ENCODE data around the gene GLI3.

GRCh38 chr7:42039921-42040320 is 197.1 kb downstream of the GLI3 start:
- TF ChIP-seq CTCF (conservative IDR thresholded peaks at IDR 0.05; ENCODE audit: low read depth, low read length) (no peak), RFX5 (IDR thresholded peaks at IDR 0.05; ENCODE audit: low read depth, low read length) (no peak), NFE2L2 (IDR thresholded peaks at IDR 0.05; ENCODE audit: low read depth, low read length) (no peak), ELK1 (IDR thresholded peaks at IDR 0.05; ENCODE audit: borderline replicate concordance, low read depth, low read length) (no peak)

All from IMR-90 (cell line).